Activated T-cell treated with anti-CD3 and anti-CD28 coated beads, Interleukin-2, amount 50 U/mL, for 48 hours (primary cell): Measurements from ENCODE around the gene GPN3.
"Not testable (repeated sequence)": the region's sequence is repeated elsewhere in the genome, so short reads cannot be mapped to it uniquely, and the experiment has no call there.

Source experiments
- DNase-seq, 2 experiments: peaks; one replicate each; pipeline ENCODE4 v3.0.0-alpha.2; 2020

The GPN3 gene

DNA sequence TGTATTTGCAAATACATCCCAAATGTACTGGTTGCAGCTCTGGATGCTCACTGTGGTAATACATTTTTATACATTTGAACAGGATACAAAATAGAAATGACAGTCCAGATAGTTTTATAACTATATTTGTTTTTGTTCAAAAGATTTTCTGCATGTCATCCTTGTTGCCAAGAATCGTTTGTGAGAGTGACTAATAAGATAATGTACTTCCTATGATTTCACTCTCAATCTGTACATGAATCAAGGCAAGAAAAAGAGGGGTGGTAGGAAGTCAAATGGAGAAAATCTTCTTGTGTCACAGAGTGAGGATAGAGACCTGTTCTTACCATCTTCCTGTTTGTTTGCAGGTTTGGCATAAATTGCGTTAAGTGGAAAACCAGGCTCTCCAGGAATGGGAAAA lies 31.8 kb downstream of the GPN3 start:
- DNase-seq: no peak

DNA sequence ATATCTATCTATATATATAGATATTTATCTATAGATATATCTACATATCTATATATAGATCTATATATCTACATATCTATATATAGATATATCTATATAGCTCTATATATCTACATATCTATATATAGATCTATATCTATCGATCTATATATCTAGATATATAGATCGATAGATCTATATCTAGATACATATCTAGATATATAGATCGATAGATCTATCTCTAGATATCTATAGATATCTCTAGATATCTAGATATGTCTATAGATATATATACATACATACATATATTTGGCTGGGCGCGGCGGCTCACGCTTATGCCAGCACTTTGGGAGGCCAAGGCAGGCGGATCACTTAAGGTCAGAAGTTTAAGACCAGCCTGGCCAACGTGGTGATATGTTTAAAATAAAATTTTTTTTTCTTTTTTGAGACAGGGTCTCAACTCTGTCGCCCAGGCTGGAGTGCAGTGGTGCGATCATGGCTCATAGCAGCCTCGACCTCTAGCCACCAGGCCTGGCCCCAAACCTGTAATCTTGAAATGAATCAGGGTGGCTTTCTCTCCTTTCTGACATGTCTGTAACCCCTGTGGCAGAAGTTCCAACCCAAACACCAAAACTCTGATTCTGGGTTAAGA lies 36.0 kb downstream of the GPN3 start:
- DNase-seq: peak; percentile 27 to 38

DNA sequence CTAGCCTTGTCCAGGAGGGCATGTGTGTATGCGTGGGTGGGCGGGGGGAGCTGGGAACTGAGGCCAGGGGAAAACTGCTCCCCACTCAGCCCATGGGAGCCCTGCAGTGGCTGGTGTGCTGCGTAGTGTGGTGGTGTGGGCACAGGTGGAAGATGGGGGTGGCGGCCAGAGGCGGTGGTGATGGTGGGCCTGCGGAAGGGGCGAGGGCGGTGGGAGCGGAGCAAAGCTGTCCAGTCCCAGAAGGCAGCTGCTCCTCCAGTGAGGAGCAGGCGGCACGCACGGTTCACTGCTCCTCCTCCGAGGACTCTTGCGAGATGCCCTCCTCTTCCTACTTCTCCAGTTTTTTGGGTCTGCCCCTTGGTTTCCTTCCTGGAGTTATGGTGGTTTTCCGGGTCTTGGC lies 38.4 kb downstream of the GPN3 start:
- DNase-seq: not testable (repeated sequence)

GRCh38 chr12:110426406-110426805 lies 41.7 kb downstream of the GPN3 start:
- DNase-seq: no peak

DNA sequence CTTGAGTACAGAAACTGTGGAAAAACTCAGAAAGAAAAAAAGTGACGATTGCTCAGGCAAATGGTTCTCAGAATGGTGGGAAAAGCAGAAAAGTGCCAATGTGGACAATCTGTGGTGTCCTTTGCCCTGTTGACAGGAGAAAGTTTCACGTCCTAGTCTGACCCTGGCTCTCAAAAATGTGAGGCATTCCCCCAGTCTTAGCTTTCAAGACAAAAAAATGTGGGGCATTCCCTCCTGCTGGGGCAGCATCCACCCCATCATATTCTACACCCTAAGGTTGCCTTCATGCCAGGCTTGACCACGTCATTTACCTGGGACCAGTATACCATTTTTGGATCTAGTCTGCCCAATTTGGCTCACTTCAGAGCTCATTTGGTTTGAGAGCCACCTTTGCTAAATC lies 43.8 kb downstream of the GPN3 start:
- no peak for DNase-seq

GRCh38 chr12:110421701-110422100 lies 46.4 kb downstream of the GPN3 start:
- no peak for DNase-seq

- DNase-seq: no peak
Measured at GRCh38 chr12:110421159-110421661, 46.8 kb downstream of the GPN3 start.

GRCh38 chr12:110420644-110421043 lies 47.4 kb downstream of the GPN3 start:
- DNase-seq: not testable (repeated sequence)

DNA sequence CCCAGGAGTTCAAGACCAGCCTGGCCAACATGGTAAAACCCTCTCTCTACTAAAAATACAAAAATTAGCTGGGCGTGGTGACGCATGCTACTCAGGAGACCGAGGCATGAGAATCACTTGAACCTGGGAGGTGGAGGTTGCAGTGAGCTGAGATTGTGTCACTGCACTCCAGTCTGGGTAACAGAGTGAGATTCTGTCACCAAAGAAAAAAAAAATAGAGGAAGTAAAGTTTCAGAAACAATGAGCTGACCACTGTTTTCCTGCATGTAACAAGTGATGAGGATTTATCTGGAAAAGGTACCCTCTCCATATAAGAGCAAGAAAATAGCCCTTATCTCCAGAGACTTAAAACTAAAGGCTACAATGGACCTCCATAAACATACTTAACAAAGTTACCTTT lies 50.9 kb downstream of the GPN3 start:
- DNase-seq: not testable (repeated sequence)

GRCh38 chr12:110410086-110410485 lies 58.0 kb downstream of the GPN3 start:
- DNase-seq: not testable (repeated sequence)

DNA sequence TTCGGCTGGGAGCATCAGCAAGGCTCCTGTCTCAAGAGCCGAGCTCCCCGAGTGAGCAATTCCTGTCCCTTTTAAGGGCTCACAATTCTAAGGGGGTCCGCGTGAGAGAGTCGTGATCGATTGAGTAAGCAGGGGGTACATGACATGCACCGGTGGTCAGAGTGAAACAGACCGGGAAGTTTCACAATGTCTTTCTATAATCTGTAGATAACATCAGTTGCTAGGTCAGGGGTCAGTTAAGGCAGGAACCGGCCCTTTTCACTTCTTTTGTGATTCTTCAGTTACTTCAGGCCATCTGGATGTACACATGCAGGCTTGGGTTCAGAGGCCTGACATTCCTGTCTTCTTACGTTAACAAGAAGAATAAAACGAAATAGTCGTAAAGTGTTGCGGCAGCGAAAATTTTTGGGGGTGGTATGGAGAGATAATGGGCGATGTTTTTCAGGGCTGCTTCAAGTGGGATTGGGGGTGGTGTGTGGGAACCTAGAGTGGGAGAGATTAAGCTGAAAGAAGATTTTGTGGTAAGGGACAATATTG lies 62.9 kb downstream of the GPN3 start:
- not testable (repeated sequence) for DNase-seq

DNA sequence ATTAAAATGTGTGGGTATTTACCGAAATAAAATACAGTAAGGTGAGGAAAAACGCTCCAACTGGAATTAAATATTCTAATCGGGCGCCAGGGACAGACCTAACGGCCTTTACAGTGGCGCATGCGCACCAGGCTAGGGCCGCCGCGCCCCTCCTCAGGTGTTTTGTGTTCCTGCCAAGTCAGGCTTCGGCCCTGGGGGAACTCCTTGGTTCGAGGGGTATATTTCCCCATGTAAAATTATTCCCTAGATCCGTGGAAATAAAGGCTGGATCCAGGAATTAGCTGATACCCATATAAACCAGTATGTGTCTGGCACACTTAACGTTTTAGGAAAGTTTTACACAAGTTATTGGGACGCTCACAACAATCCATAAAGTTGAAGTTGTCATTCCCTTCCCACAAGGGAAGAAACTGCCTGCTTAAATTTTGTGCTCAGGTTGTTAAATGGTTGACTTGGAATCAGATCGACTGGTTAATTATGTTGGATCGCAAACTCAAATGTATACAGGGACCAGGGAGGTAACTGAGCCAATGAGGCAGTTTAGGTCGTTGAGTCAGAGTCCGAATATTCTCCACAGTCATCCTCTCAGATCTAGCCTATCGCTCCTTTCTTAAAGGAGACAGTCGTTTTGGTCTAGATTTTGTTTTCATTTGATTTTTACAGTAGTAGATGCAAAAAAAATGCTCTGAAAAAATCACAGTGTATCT lies 63.9 kb downstream of the GPN3 start:
- DNase-seq: peak; percentile 82 to 84

- peak; percentile 92 to 94 for DNase-seq
Measured at GRCh38 chr12:110403146-110403975, 64.7 kb downstream of the GPN3 start, which contains the start of gene ANAPC7. Gene ANAPC7, minus strand, starts transcription at chr12:110403708. Its CDS starts 81 bp downstream, at chr12:110403627.
